ENCODE measurements around the gene RORB.

DNA sequence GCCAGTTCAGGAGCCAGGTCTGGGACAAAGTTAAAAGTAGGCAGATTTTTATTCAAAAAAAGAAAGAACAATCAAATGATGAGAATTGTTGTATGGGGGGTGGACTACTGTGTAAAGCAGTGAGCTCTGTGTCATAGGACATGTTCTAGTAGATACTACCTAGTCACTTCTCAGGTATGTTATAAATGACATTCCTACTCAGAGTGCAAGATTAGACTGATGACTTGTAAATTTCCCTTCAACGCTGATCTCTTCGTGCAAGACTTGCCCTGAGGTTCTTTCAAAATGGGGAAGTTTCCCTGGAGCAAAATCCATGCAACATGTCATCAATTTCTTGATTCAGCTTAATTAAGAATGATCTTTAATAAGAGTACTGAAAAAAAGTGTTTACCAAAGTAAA lies 175.1 kb downstream of the RORB start:
- TF ChIP-seq CTCF (conservative IDR thresholded peaks at IDR 0.05; ENCODE audit: low read length) = no peak
- no peak for TF ChIP-seq EZH2phosphoT487 (IDR thresholded peaks at IDR 0.05; ENCODE audit: borderline replicate concordance, low read depth, low read length)
